GM12875 (cell line): ENCODE data around the gene PSAP.

Experiments
- H3K4me3 ChIP-seq: one replicate; pipeline ENCODE4 v1.5.1; 2011; ENCODE audit warnings: low read depth, low read length, control low read depth
- TF ChIP-seq, protein P1 (sequence below): IDR thresholded peaks from 2 replicates; pipeline ENCODE4 v1.5.1; 2011; ENCODE audit warnings: low read depth, mild to moderate bottlenecking, control low read depth, inconsistent platforms, low read length, moderate library complexity, borderline replicate concordance; ENCODE audit not compliant: insufficient read depth

The PSAP gene

DNA sequence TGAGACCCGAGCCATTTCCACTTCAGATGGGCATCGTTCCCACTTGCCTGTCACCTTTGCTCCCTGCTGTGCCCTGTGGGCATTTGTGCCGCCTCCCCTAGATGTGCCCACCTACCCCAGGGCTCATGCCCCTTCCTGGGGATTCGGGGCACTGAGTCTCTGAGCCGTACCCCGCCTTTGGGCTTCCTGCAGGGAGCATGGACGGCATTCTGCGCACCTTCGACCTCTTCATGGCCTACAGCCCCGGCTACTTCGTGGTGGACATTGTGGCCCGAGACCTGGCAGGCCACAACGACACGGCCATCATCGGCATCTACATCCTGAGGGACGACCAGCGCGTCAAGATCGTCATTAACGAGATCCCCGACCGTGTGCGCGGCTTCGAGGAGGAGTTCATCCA is 41.4 kb downstream of the PSAP start:
- no peak overlapping the region for H3K4me3 ChIP-seq
- TF ChIP-seq, protein P1, sequence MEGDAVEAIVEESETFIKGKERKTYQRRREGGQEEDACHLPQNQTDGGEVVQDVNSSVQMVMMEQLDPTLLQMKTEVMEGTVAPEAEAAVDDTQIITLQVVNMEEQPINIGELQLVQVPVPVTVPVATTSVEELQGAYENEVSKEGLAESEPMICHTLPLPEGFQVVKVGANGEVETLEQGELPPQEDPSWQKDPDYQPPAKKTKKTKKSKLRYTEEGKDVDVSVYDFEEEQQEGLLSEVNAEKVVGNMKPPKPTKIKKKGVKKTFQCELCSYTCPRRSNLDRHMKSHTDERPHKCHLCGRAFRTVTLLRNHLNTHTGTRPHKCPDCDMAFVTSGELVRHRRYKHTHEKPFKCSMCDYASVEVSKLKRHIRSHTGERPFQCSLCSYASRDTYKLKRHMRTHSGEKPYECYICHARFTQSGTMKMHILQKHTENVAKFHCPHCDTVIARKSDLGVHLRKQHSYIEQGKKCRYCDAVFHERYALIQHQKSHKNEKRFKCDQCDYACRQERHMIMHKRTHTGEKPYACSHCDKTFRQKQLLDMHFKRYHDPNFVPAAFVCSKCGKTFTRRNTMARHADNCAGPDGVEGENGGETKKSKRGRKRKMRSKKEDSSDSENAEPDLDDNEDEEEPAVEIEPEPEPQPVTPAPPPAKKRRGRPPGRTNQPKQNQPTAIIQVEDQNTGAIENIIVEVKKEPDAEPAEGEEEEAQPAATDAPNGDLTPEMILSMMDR = no peak

DNA sequence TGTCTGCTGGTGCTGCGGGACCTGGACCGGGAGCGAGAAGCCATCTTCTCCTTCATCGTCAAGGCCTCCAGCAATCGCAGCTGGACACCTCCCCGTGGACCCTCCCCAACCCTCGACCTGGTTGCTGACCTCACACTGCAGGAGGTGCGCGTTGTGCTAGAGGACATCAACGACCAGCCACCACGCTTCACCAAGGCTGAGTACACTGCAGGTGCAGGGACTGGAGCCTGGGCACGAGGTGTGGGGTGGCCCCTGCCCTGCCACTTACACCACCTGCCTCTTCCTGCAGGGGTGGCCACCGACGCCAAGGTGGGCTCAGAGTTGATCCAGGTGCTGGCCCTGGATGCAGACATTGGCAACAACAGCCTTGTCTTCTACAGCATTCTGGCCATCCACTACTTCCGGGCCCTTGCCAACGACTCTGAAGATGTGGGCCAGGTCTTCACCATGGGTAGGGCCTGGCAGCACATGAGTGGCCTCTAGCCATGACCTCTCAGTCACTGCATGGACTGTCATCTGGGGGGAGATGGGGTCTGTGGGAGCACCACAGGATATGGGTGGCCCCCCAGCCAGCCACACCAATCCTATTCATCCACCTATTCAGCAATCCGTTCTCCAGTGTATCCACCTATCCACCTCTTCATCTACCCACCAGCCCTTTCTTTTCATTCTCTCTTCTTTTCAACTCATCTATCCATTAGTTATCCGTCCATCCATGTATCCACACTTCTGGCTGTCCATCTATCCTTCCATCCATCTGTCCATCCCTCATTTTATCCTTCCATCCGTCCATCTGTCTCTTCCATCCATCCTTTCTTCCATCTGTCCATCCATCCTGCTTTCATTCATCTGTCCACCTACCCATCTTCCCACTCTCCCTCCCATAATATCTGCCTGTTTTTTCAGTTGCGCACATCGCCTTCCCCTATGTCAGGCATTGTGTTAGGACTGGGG is 43.2 kb downstream of the PSAP start:
- TF ChIP-seq, protein P1 = no peak
- no peak overlapping the region for H3K4me3 ChIP-seq

DNA sequence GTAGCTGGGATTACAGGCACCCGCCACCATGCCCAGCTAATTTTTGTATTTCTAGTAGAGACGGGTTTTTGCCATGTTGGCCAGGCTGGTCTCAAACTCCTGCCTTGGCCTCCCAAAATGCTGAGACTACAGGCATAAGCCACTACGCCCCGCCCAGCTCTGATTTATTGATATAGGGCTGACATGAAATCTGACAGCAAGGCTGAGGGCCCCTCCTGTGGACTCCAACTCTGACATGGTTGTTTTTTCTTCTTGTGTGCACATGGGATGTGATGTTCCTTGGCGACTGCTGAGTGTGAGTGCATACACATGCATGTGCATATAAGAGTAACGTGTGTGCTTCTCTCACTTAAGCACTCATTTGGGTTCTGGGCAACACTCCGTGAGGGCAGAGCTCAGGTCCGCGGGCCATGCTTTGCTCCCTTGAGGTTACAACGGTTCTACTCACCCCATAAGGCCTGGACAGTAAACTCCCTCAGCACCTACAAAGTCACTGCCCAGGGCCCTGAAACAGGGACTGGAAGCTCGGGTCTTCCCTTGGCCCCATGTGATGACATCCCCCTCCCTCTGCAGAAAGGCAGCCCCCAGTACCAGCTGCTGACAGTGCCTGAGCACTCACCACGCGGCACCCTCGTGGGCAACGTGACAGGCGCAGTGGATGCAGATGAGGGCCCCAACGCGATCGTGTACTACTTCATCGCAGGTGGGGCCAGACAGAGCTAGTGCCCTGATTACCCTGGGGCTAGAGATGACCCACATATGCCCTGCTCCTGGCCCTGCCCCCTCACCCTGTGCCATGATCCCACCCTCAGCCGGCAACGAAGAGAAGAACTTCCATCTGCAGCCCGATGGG is 44.1 kb downstream of the PSAP start:
- H3K4me3 ChIP-seq = no peak overlapping the region
- TF ChIP-seq, protein P1 = no peak

DNA sequence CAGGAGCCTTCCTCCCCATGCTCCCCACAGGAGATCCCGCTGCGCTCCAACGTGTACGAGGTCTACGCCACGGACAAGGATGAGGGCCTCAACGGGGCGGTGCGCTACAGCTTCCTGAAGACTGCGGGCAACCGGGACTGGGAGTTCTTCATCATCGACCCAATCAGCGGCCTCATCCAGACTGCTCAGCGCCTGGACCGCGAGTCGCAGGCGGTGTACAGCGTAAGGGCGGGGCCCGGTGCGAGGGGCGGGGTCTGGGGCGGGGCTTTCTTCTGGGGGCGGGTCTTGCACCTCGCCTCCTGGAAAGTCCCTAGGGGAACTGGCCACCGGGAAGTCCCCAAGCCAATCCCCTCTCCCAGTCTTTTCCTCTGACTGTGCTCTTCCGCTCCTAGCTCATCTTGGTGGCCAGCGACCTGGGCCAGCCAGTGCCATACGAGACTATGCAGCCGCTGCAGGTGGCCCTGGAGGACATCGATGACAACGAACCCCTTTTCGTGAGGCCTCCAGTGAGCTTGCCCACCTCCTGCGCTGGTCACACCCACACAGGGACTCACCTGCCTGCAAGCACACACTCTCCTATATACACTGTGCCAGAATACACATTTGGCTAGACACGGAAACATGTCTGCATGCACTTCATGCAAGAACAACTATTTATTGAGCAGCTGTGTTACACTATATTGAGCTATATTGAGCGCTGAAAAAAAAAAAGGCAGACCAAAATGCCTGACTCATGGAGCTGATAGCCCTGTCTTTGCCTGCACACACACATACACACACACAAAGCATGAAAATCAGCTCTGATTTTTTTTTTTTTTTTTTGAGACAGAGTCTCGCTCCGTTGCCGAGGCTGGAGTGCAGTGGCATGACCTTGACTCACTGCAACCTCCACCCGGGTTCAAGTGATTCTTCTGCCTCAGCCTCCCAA is 45.0 kb downstream of the PSAP start:
- H3K4me3 ChIP-seq = no peak overlapping the region
- TF ChIP-seq, protein P1 = no peak

DNA sequence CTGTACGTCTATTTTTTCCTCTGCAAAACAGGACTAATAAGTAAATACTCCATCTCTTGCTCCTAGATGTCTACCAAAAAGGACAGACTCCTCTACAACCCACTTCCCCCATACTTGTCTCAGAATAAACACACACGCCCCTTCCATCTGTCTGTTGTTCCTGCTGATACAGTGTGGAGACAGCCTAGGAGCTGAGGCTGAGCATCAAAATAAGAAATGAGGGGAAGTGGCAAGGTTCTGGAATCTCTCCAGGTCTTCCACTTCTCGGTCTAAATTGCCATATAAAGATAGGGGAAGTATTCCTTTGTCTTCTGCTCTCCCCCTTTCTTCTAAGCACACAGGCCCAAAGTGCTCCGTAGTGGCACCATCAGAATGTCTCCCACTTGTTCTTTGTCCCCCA is 47.0 kb downstream of the PSAP start:
- TF ChIP-seq, protein P1 = no peak
- no peak overlapping the region for H3K4me3 ChIP-seq

DNA sequence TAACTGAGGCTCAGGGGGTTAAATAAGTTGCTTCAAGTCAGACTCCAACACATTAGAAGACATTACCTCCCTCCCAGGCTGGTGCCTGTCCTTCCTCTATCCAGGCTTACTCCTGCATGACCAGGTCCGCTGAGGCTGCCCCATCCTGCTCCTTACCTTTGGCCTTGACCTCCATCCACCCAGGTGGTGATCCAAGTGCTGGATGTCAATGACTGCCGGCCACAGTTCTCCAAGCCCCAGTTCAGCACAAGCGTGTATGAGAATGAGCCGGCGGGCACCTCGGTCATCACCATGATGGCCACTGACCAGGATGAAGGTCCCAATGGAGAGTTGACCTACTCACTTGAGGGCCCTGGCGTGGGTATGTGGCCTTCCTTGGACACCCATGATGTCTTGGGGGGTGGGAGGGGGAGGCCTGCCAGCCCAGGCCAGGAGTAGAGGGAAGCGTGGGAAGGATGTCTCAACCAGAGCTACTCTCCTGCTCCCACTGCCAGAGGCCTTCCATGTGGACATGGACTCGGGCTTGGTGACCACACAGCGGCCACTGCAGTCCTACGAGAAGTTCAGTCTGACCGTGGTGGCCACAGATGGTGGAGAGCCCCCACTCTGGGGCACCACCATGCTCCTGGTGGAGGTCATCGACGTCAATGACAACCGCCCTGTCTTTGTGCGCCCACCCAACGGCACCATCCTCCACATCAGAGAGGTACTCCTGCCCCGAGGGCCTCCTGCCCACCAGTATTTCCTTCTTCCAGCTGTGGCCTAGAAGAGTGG is 48.1 kb downstream of the PSAP start:
- TF ChIP-seq, protein P1 = no peak

More for the DNA sequence above, 48.1 kb downstream of the PSAP start:
- no peak overlapping the region for H3K4me3 ChIP-seq
